Fibroblast of pulmonary artery (primary cell): ENCODE results near the gene BAZ1B.
"Not testable (repeated sequence)": the region's sequence is repeated elsewhere in the genome, so short reads cannot be mapped to it uniquely, and the experiment has no call there.

Experiments
- DNase-seq: peaks from one replicate; pipeline ENCODE4 v3.0.0-alpha.2; 2010; ENCODE audit warnings: low read depth
- H3K4me3 ChIP-seq: replicated peaks from 2 replicates; pipeline ENCODE4 v1.5.1; 2011; ENCODE audit warnings: low read depth, mild to moderate bottlenecking, control low read depth, low read length, moderate library complexity
- TF ChIP-seq, protein P1 (sequence below): IDR thresholded peaks from 2 replicates; pipeline ENCODE4 v1.5.1; 2011; ENCODE audit warnings: mild to moderate bottlenecking, control low read depth, low read length, inconsistent platforms; ENCODE audit errors: missing control alignments

BAZ1B gene

DNA sequence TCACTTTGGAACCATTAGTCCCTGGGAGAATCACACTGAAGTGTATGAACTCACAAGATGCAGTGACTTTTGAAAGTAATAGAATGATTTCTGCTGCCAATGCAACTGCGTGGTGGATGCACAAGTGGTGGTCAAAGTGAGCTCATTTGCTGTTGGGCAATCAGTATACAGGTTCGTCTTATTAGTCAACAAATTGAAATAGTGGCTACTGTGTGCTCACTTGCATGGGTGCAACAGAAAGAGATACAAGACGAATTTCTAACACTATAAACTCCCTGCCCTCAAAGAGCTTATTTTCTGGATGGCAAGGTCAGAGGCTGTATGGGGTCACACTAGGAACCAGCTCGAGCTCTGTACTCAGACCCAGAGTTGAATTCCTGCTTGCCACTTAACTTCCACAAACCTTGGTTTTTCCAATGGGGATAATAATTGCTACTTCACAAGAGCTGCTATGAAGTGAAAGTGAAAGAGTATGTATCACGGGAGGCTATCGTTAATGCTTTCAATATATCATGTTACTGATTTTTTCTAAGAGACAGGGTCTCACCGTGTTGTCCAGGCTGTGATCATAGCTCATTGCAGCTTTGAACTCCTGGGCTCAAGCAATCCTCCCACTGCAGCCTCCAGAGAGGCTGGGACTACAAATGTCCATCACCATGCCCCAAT is 43.7 kb upstream of the BAZ1B start:
- DNase-seq, result no peak
- TF ChIP-seq, protein P1, sequence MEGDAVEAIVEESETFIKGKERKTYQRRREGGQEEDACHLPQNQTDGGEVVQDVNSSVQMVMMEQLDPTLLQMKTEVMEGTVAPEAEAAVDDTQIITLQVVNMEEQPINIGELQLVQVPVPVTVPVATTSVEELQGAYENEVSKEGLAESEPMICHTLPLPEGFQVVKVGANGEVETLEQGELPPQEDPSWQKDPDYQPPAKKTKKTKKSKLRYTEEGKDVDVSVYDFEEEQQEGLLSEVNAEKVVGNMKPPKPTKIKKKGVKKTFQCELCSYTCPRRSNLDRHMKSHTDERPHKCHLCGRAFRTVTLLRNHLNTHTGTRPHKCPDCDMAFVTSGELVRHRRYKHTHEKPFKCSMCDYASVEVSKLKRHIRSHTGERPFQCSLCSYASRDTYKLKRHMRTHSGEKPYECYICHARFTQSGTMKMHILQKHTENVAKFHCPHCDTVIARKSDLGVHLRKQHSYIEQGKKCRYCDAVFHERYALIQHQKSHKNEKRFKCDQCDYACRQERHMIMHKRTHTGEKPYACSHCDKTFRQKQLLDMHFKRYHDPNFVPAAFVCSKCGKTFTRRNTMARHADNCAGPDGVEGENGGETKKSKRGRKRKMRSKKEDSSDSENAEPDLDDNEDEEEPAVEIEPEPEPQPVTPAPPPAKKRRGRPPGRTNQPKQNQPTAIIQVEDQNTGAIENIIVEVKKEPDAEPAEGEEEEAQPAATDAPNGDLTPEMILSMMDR, result no peak
- no peak overlapping the region for H3K4me3 ChIP-seq

DNA sequence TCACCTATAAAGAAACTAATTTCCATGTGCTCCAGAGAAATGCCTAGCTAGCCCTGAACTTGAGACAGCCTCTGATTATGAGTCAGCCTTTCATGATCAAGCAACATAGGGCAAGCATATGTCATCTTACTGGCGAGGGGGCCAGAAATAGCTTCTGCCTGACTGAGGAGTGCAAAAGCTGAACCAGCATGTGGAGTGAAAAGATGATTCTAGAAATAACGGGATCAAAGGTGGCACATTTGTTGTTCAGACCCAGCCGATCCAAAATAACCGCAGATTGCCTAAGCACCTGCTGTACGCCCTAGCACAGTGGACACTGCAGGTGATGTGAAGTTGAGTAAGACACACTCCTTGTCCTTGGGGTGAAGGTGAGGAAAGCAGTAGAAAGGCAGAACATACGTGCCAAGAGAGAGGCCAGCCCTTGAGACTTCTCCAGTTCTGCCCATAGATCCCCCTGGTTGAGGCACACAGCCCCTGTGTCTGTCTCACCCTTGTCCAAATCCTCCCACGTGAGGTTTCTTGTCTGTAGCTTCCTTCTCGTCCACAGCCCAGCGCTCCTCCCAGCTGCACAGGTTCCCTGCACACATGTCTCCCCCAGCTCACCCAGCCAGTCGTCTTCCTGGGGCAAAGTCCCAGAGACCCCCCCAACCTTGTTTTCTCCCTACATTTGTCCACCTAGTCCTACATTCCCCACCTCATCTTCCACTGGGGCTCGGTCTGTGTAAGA is 38.2 kb upstream of the BAZ1B start:
- H3K4me3 ChIP-seq, result no peak overlapping the region
- TF ChIP-seq, protein P1, result no peak
- DNase-seq, result peak; percentile 64

DNA sequence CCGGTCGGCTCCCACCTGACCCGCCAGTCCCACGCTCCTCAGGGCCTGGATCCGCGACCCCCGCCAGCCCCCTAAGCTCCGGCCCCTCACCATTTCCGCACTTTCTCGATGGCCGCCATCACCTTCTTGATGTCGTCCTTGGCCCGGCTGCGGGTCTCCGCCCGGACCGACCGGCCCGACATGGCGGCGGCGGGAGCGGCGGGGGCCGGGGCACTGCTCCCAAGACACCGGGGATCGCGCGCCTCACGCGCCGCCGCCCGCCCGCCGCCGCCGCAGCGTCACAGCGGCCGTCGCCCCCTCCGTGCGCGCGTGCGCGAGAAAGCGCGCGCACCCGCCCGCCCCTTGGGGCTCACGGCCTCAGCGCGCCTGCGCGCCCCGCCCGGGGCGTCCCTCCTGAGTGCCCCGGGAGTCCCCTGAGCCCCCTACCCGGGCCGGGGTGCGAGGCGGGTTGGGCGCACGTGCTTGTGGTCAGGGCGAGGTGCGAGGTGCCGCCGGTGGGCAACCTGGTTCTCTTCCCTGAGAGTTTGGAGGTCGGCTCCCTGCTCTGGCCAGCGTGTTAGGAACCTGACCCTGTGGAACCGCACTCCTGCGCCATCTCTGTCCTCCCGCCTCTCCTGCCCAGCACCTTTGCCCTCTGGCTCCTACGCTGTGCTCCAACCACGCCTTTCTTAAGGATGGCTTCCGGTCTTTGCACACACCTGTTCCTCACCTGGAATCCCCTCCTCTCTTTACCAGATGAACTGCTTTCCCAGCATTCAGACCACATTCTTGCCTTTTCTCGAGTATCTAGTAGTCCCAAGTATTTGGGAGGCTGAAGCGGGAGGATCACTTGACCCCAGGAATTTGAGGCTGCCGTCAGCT is 35.5 kb upstream of the BAZ1B start, which contains the start of gene BCL7B:
Gene BCL7B (minus strand): TSS at position 294 of the 861 bp plus-strand sequence. CDS start 112 bp downstream, at position 182.
- H3K4me3 ChIP-seq, result peak within 1 kb of the TSS; percentile 84
- TF ChIP-seq, protein P1, result no peak
- peak; percentile 55 for DNase-seq

DNA sequence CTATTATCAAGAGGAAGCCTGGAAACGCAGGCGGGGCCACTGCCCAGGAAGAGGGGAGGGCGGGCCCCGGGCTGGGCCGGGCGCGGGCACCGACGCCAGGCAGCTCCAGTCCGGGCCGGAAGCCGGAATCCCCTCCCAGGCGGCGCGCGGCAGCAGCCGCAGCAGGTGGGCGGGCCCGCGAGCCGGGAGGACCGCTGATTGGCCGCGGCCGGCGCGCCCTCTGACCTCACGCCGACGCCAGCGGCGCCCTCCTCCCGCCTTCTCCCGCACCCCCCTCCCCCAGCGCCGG is 35.0 kb upstream of the BAZ1B start:
- H3K4me3 ChIP-seq, result peak overlapping the region; percentile 84
- TF ChIP-seq, protein P1, result no peak
- peak; percentile 92 for DNase-seq

DNA sequence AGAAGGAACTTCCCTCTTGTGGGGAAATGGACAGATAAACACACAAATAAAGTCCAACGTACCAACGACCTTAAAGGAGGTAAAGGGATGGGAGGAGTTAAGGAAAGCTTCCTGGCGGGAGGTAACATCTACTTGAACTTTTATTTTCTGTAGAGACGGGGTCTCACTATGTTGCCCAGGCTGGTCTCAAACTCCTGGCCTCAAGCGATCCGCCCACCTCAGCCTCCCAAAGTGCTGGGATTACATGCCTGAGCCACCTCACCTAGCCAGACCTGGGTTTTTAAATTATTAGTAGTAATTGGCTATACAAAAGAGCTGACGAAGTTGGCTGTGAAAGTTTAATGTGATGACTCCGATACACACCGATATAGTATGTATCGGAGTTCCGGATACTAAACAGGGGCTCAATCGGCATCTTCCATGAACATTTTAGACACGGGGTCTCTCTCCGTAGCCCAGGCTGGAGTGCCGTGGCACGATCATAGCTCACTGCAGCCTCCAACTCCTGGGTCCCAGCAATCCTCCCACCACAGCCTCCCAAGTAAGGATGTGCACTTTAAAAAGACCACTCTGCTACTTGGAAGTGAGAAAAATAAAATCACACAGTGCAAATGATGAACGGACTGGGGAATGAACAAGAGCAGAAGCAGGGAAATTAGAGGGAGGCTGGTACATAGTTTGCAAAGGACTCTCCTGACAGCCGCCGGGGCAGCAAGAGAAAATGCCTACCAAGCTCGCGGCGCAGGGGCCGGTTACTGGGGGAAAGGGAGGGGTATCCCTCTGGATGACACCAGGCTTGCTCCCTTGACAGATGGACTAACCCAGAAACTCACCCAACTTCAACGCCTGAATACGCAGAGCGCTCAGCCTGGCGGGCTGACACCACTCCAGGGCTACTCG is 34.4 kb upstream of the BAZ1B start:
- DNase-seq, result no peak
- TF ChIP-seq, protein P1, result no peak
- peak overlapping the region; percentile 84 for H3K4me3 ChIP-seq

DNA sequence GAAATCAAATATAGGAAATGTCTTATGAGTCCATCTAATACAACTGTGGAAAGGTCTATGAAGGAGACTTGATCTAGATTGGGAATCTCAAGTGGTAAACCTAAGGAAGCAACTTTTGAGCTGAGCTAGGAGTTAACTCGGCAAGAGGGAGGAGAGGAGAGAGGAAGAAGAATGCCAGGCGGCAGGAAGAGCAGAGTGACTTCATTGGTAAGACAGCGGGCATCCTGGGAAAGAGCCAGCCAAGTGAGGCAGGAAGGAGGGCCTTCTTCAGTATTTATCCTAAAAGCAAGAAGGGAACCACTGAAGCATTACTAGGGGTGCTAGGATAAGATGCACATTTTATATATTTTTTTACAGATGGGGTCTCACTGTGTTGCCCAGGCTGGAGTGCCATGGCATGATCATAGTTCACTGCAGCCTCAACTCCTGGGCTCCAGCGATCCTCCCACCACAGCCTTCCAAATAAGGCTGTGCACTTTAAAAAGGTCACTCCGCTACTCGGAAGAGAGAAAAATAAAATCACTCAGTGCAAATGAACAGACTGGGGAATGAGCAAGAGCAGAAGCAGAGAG is 33.4 kb upstream of the BAZ1B start:
- peak overlapping the region; percentile 2 for H3K4me3 ChIP-seq
- DNase-seq, result no peak
- TF ChIP-seq, protein P1, result no peak

DNA sequence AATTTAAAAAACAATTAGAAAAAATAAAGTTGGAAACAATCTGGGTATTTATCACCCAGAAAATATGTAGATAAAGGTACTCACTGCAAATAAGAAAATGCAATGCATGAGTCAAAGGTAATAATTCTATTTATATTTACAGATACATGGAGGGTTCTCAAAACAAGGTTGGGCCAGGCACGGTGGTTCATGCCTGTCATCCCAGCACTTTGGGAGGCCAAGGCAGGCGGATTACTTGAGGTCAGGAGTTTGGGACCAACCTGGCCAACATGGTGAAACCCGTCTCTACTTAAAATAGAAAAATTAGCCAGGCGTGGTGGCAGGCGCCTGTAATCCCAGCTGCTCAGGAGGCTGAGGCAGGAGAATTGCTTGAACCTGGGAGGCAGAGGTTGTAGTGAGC is 28.0 kb upstream of the BAZ1B start:
- DNase-seq, result not testable (repeated sequence)

More for the DNA sequence above, 28.0 kb upstream of the BAZ1B start:
- H3K4me3 ChIP-seq, result not testable (repeated sequence)
